Measurements from ENCODE around the gene RNF126.

GRCh38 chr19:609004-609346 lies 54.0 kb downstream of the RNF126 start:
- TF ChIP-seq REST (IDR thresholded peaks at IDR 0.05; ENCODE audit: borderline replicate concordance) (no peak), CTCF (IDR thresholded peaks at IDR 0.05; ENCODE audit: poor library complexity, severe bottlenecking) (no peak), POLR2AphosphoS5 (IDR thresholded peaks at IDR 0.05) (no peak), MXI1 (conservative IDR thresholded peaks at IDR 0.05; ENCODE audit: poor library complexity, severe bottlenecking) (no peak), TAF1 (IDR thresholded peaks at IDR 0.05; ENCODE audit: low read depth) (no peak)

Measured in neural cell (in vitro differentiated cells).